ENCODE measurements around the gene C4A.

DNA sequence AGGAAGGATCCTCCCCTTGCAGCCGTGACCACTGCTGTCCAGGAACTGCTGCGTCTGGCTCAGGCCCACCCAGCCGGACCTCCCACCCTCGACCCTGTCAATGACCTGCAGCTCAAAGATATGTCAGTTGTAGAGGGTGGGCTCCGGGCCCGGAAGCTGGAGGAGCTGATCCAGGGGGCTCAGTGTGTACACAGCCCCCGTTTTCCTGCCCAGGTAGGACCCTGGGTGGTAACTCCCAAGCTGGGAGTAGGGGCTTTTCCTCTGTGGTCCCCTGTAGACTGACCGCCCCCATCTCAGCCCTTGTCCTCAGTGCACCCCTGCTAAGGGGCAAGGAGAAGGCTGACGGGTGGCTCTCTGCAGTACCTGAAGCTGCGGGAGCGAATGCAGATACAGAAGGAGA is 13.5 kb upstream of the C4A start:
- no peak for TF ChIP-seq POLR2A (IDR thresholded peaks at IDR 0.05; ENCODE audit: extremely low read depth, insufficient read length)
- TF ChIP-seq, protein P1, sequence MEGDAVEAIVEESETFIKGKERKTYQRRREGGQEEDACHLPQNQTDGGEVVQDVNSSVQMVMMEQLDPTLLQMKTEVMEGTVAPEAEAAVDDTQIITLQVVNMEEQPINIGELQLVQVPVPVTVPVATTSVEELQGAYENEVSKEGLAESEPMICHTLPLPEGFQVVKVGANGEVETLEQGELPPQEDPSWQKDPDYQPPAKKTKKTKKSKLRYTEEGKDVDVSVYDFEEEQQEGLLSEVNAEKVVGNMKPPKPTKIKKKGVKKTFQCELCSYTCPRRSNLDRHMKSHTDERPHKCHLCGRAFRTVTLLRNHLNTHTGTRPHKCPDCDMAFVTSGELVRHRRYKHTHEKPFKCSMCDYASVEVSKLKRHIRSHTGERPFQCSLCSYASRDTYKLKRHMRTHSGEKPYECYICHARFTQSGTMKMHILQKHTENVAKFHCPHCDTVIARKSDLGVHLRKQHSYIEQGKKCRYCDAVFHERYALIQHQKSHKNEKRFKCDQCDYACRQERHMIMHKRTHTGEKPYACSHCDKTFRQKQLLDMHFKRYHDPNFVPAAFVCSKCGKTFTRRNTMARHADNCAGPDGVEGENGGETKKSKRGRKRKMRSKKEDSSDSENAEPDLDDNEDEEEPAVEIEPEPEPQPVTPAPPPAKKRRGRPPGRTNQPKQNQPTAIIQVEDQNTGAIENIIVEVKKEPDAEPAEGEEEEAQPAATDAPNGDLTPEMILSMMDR (IDR thresholded peaks at IDR 0.05; ENCODE audit: low read depth, low read length), result no peak
